NCI-H774 (cell line): ENCODE results near the gene TMEFF1.

Experiments used
- DNase-seq: peaks from one replicate; lab custom pipeline; 2025; lab: John Stamatoyannopoulos, UW

TMEFF1 gene

GRCh38 chr9:100448266-100448665, 24.7 kb upstream of the TMEFF1 start:
- DNase-seq = no peak

DNA sequence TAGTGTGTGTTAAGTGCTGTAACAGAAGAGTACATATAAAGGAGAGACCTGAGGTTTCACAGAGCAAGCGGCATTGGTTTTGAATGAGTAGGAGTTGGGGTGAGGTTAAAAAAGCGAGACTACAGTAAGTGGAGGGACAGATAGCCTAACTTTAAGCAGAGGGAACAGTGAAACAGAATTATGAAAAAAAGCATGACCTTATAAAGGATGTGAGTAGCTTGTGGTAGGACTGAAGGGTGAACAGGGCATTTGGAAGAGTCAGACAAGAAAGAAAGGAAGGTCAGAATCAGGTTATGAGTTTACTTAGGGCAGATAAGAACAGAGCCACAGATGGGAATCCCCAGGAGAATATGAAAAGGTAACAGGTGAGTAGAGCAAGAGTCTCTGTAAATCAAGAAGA, 23.5 kb upstream of the TMEFF1 start:
- DNase-seq = no peak

GRCh38 chr9:100452894-100453293, 20.1 kb upstream of the TMEFF1 start:
- no peak for DNase-seq

DNA sequence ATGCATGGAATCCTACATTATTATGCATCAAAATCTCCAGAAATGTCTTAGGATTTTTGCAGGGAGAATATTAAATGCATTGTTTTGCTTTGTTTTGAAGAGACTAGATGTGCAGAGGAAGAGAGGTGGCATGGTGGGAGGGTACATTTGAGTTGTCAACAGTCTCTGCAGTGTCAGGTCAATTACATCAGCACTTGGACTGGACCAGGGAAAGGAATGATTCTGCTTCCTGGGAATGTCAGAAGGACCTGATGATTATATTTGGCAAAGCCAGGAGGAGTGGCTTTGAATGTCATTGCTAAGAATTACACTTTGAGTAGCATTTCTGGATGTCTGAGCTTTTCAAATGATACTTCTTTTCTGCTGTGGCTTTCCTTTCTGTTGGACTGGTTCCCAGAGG, 17.5 kb upstream of the TMEFF1 start:
- no peak for DNase-seq

DNA sequence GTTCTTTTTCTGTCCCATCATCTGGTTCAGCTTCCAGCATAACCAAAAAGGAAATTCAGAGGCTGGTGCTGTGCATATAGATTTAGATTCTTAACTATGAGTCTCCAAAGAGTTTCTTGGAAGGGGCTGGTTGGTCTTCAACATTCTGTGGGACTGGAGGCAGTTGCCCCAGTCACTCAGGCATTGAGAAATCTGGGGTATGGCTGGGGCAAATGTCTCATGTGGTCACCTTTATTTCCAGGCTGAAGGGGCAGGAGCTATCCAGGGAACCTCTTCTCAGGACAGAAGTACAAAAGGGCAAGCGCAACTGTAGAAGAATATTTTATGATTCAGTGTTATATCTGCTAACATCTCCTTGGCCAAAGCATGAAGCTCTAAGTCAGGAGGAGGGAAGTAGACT, 15.4 kb upstream of the TMEFF1 start:
- no peak for DNase-seq

GRCh38 chr9:100459963-100460362, 13.0 kb upstream of the TMEFF1 start:
- no peak for DNase-seq

- DNase-seq = no peak
Measured at GRCh38 chr9:100465274-100465673, 7.7 kb upstream of the TMEFF1 start.

- DNase-seq = no peak
Measured at GRCh38 chr9:100465761-100466160, 7.2 kb upstream of the TMEFF1 start.

DNA sequence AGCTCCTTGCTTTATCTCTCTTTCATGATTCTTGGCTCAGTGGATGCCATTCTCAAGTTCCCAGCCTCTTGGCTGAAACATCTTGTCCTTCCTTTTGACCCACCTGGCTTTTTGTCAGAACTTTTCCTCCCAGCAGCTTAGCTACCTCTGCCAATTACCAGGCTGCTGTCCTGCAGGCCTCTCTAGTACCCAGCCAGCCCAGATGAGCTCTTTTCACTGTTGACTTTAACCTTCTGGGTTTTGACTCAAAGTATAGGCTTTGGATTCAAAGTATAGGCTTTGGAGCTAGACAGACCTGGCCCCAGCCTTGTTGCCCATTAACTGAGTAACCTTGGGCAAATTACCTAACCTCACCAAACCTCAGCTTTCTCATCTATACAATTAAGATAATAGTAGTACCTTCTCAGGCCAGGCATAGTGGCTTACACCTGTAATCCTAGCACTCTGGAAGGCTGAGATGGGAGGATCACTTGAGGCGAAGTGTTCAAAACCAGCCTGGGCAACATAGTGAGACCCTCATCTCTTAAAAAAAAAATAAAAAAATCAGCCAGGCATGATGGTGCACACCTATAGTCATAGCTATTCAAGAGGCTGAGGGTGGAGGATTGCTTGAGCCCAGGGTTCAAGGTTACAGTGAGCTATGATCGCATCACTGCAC, 6.6 kb upstream of the TMEFF1 start:
- DNase-seq = no peak

DNA sequence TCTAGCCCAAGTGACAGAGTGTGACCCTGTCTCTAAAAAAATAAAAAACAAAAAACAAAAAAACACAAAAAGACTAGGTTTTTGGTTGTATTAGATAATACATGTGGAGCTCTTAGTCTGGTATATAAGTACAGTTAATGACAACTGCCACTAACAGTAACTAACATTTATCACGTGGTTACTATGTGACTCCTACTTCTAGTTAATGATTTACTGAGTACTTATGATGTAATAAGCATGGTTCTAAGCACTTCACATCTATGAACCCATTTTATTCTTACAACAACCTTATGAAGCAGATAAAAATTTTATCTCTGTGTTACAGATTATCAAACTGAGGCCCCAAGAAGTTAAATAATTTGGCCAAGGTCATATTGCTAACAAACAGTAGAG, 6.1 kb upstream of the TMEFF1 start:
- no peak for DNase-seq

- DNase-seq = no peak
Measured at GRCh38 chr9:100468041-100468440, 4.9 kb upstream of the TMEFF1 start.

GRCh38 chr9:100472268-100472667, 681 bp upstream of the TMEFF1 start:
- no peak for DNase-seq

- DNase-seq = peak; percentile 20
Measured at GRCh38 chr9:100473276-100474081, 530 bp downstream of the TMEFF1 start.

GRCh38 chr9:100474082-100474923, 1.4 kb downstream of the TMEFF1 start:
- no peak for DNase-seq

DNA sequence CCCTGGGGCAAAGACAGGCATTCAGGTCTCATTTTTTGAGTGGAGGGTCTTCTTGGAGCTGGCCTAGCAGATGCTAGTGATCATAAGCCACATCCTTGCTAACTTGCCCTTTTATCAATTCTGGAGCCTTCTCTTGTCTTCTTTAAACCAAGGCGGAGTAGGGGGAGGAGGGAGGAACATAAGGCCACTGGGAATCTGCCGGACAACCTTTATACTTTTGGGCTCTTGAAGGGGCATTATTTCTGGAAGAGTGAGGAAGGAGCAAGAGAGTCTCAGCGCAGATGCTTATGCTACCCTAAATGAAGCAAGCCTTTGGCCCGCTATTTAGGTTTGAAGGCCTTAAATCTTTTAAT, 2.0 kb downstream of the TMEFF1 start:
- no peak for DNase-seq

DNA sequence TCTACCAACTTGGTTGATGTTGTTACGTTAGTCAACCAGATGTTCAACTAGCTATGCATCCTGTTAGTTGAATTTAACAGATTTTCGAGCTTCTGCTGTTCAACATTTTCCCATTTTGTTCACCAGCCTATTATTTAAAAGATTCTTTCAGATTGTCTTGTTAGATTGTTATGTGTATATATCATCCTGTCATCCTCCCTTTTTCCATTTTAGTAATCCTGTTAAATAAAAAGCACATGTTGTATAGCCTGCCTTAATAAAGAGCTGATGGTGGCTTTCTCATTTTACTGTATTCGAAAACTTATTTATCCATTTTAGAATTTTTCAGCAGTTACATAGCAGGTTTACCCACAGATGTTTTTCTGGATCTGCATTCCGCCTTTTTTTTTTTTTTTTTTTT, 4.3 kb downstream of the TMEFF1 start:
- DNase-seq = no peak

- DNase-seq = no peak
Measured at GRCh38 chr9:100478192-100478591, 5.2 kb downstream of the TMEFF1 start.

DNA sequence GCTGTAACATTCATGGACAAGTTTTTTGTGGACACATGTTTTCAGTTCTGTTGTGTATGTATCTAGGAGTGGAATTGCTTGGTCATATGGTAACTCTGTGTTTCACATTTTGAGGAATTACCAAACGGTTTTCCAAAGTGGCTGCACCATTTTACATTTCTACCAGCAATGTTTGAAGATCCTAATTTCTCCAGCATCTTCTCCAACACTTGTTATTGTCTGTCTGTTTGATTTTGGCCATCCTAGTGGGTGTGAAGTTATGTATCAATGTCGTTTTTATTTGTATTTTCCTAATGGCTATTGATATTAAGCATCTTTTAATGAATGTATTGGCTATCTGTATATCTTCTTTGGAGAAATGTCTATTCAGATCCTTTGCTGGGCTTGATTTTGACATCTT, 6.9 kb downstream of the TMEFF1 start:
- DNase-seq = no peak

DNA sequence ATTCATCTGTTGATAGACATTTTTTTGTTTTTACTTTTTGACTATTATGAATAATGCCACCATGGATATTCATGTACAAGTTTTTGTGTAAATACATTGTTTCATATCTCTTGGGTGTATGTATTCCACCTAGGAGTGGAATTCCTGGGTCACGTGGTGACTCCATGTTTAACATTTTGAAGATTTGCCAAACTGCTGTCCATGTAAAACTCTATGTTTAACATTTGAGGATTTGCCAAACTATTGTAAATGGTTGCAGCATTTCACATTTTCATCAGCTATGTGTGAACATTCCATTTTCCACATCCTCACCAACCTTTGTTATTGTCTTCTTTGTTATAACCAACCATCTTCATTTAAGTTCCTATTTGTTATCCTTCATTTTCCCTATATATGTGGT, 12.2 kb downstream of the TMEFF1 start:
- no peak for DNase-seq

- no peak for DNase-seq
Measured at GRCh38 chr9:100486479-100487176, 13.7 kb downstream of the TMEFF1 start.

- no peak for DNase-seq
Measured at GRCh38 chr9:100488177-100488576, 15.2 kb downstream of the TMEFF1 start.

GRCh38 chr9:100489836-100490235, 16.9 kb downstream of the TMEFF1 start:
- DNase-seq = no peak
